ENCODE data around the gene GRID1.

DNA sequence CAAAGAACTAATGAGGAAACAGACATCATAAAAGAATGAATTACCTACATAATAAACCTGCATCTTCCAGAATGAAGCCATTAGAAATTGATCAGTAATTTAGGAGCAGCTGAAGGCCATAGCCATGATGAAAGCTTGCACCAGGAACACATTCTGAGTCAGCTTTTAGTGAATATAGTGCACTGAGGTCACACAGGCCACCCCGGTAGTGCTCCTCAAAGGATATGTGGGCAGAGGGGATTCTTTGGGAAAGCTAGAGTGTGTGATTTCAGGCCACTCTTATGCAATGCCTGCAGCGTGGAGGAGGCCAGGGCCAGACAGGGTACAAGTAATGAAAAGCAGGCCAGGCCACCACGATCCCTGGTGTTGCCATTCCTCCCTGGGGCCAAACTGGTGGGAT, 451.9 kb downstream of the GRID1 start:
- TF ChIP-seq, protein P1, sequence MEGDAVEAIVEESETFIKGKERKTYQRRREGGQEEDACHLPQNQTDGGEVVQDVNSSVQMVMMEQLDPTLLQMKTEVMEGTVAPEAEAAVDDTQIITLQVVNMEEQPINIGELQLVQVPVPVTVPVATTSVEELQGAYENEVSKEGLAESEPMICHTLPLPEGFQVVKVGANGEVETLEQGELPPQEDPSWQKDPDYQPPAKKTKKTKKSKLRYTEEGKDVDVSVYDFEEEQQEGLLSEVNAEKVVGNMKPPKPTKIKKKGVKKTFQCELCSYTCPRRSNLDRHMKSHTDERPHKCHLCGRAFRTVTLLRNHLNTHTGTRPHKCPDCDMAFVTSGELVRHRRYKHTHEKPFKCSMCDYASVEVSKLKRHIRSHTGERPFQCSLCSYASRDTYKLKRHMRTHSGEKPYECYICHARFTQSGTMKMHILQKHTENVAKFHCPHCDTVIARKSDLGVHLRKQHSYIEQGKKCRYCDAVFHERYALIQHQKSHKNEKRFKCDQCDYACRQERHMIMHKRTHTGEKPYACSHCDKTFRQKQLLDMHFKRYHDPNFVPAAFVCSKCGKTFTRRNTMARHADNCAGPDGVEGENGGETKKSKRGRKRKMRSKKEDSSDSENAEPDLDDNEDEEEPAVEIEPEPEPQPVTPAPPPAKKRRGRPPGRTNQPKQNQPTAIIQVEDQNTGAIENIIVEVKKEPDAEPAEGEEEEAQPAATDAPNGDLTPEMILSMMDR (IDR thresholded peaks at IDR 0.05), result no peak
- TF ChIP-seq POLR2A (IDR thresholded peaks at IDR 0.05), result no peak

Measured in esophagus squamous epithelium (tissue), 4 donors.